HG02870 (cell line): ENCODE measurements around the gene SCAMP3.
"Not testable (repeated sequence)": the region's sequence is repeated elsewhere in the genome, so short reads cannot be mapped to it uniquely, and the experiment has no call there.

Source experiments
- ATAC-seq: cut with Tn5 transposase; IDR thresholded peaks from one replicate; pipeline ENCODE4 v1.9.1; 2021; ENCODE audit warnings: mild to moderate bottlenecking, moderate library complexity; ENCODE audit not compliant: unreplicated experiment

Gene SCAMP3

GRCh38 chr1:155255243-155256007, 6.7 kb downstream of the SCAMP3 start, which contains the start of gene ENTREP3:
ENTREP3 (minus strand) TSS chr1:155255483; CDS start chr1:155254877, 606 bp downstream.
- peak; percentile 49 for ATAC-seq

- no peak for ATAC-seq
Observed at GRCh38 chr1:155254714-155255242, 7.4 kb downstream of the SCAMP3 start.

GRCh38 chr1:155254228-155254713, 7.9 kb downstream of the SCAMP3 start:
- ATAC-seq = no peak

GRCh38 chr1:155253797-155254196, 8.4 kb downstream of the SCAMP3 start:
- ATAC-seq = no peak

GRCh38 chr1:155253208-155253607, 9.0 kb downstream of the SCAMP3 start:
- ATAC-seq = no peak

- ATAC-seq = no peak
Observed at GRCh38 chr1:155251566-155251965, 10.6 kb downstream of the SCAMP3 start.

- peak; percentile 85 for ATAC-seq
Observed at GRCh38 chr1:155250633-155251449, 11.3 kb downstream of the SCAMP3 start.

GRCh38 chr1:155250246-155250632, 11.9 kb downstream of the SCAMP3 start:
- no peak for ATAC-seq

- no peak for ATAC-seq
Observed at GRCh38 chr1:155247667-155248553, 14.2 kb downstream of the SCAMP3 start.

- not testable (repeated sequence) for ATAC-seq
Observed at GRCh38 chr1:155246796-155247195, 15.4 kb downstream of the SCAMP3 start.

GRCh38 chr1:155245163-155245524, 17.0 kb downstream of the SCAMP3 start:
- ATAC-seq = no peak

- ATAC-seq = peak; percentile 89
Observed at GRCh38 chr1:155244368-155245162, 17.6 kb downstream of the SCAMP3 start.

GRCh38 chr1:155242805-155243358, 19.3 kb downstream of the SCAMP3 start:
- ATAC-seq = no peak

- ATAC-seq = no peak
Observed at GRCh38 chr1:155241841-155242264, 20.3 kb downstream of the SCAMP3 start.

- ATAC-seq = no peak
Observed at GRCh38 chr1:155241069-155241679, 21.0 kb downstream of the SCAMP3 start.

- no peak for ATAC-seq
Observed at GRCh38 chr1:155236451-155236850, 25.7 kb downstream of the SCAMP3 start.

GRCh38 chr1:155235375-155235774, 26.8 kb downstream of the SCAMP3 start:
- ATAC-seq = not testable (repeated sequence)

GRCh38 chr1:155233502-155233901, 28.7 kb downstream of the SCAMP3 start:
- ATAC-seq = not testable (repeated sequence)
